Colonic mucosa (tissue), 4 donors: ENCODE results near the gene RAB3IP. TPM values are rescaled to one million over a fixed set of nuclear protein-coding genes. Genes with fewer than 3 reads are reported as not detected.

Experiments
- DNase-seq: peaks from one replicate; pipeline ENCODE4 v3.0.0-alpha.2; 2020
- H3K27ac ChIP-seq: fragments of 200-600 bp; one replicate; pipeline ENCODE4 v1.8.0; 2021
- H3K27me3 ChIP-seq: fragments of 200-600 bp; one replicate; pipeline ENCODE4 v1.8.0; 2021
- H3K36me3 ChIP-seq: fragments of 200-600 bp; one replicate; pipeline ENCODE4 v1.8.0; 2021
- H3K4me1 ChIP-seq: fragments of 200-600 bp; one replicate; pipeline ENCODE4 v1.8.0; 2021; ENCODE audit warnings: mild to moderate bottlenecking
- H3K4me3 ChIP-seq: fragments of 200-600 bp; one replicate; pipeline ENCODE4 v1.8.0; 2021
- H3K9ac ChIP-seq, 2 donors: one replicate each; pipeline ENCODE4 v1.7.0; 2013; ENCODE audit warnings: control low read depth in 2 of 2, low read depth in 2 of 2, low read length in 2 of 2
- H3K9me3 ChIP-seq: fragments of 200-600 bp; one replicate; pipeline ENCODE4 v1.8.0; 2021
- CTCF ChIP-seq: fragments of 200-600 bp; IDR thresholded peaks from one replicate; pipeline ENCODE4 v1.8.0; 2022; ENCODE audit warnings: antibody characterized with exemption, mild to moderate bottlenecking
- intact Hi-C: fragments of 100-400 bp; cut with DNase I; formaldehyde crosslinking; loops from one replicate; pipeline ENCODE4 v1.14.1; 2022
- total RNA-seq, 2 donors: library from RNA; stranded (reverse); fragmentation: NEBNext Ultra II Directional in 1 of 2; extraction: Animal tissue kit (Norgen Biotek cat#: 25700) in 1 of 2; gene quantifications; one replicate each; pipeline ENCODE4 v1.2.1, GENCODE V29; 2021
- donor health status: healthy.
- donor health status: DM: no; HTN: no; CAD: no.
- donor health status: DM: no; HTN: no; CAD: no.

RAB3IP gene
- total RNA-seq, 2 donors from 2014 or later: 34.5 to 43.6 TPM

GRCh38 chr12:69733638-69734037 is 5.0 kb upstream of the RAB3IP start:
- H3K9me3 ChIP-seq: no peaks in the 10 kb centered on the region
- H3K4me1 ChIP-seq: no peaks in the 10 kb centered on the region
- TF ChIP-seq CTCF: no peak
- H3K9ac ChIP-seq: no peak overlapping the region
- no peak for DNase-seq
- no peaks in the 10 kb centered on the region for H3K27me3 ChIP-seq
- no peak overlapping the region for H3K4me3 ChIP-seq
- intact Hi-C loops: no loop called here
- no peak overlapping the region for H3K27ac ChIP-seq
- no peaks in the 10 kb centered on the region for H3K36me3 ChIP-seq

- no peak for TF ChIP-seq CTCF
- peak overlapping the region; percentile 85 for H3K4me3 ChIP-seq
- intact Hi-C loops: no loop called here
These were observed 879 bp downstream of the RAB3IP start for GRCh38 chr12:69739287-69740191.

GRCh38 chr12:69744109-69744508 is 5.4 kb downstream of the RAB3IP start:
- Histone ChIP-seq H3K9me3 (no peaks in the 10 kb centered on the region), H3K4me1 (no peaks in the 10 kb centered on the region), H3K27ac (no peak overlapping the region), H3K27me3 (no peaks in the 10 kb centered on the region), H3K36me3 (no peaks in the 10 kb centered on the region), H3K4me3 (no peak overlapping the region), H3K9ac (no peak overlapping the region)
- intact Hi-C loops: no loop called here
- DNase-seq: no peak
- no peak for TF ChIP-seq CTCF

More at GRCh38 chr12:69739287-69740191, 879 bp downstream of the RAB3IP start:
- DNase-seq: peak; percentile 73
- Histone ChIP-seq H3K9ac (peak overlapping the region; percentile 84 to 89), H3K4me1 (no peaks in the 10 kb centered on the region), H3K27me3 (no peaks in the 10 kb centered on the region), H3K9me3 (no peaks in the 10 kb centered on the region), H3K36me3 (no peaks in the 10 kb centered on the region), H3K27ac (peak overlapping the region; percentile 94)

GRCh38 chr12:69751476-69751875 is 12.8 kb downstream of the RAB3IP start:
- Histone ChIP-seq H3K4me1 (no peaks in the 10 kb centered on the region), H3K9ac (no peak overlapping the region), H3K27me3 (no peaks in the 10 kb centered on the region), H3K4me3 (no peak overlapping the region), H3K36me3 (no peaks in the 10 kb centered on the region), H3K9me3 (no peaks in the 10 kb centered on the region), H3K27ac (no peak overlapping the region)
- TF ChIP-seq CTCF: no peak
- no peak for DNase-seq
- intact Hi-C loops: no loop called here

GRCh38 chr12:69755302-69755701 is 16.6 kb downstream of the RAB3IP start:
- Histone ChIP-seq H3K27me3 (no peaks in the 10 kb centered on the region), H3K9ac (no peak overlapping the region), H3K9me3 (no peaks in the 10 kb centered on the region), H3K4me1 (no peaks in the 10 kb centered on the region), H3K36me3 (no peaks in the 10 kb centered on the region), H3K27ac (no peak overlapping the region), H3K4me3 (no peak overlapping the region)
- no peak for DNase-seq
- no peak for TF ChIP-seq CTCF
- intact Hi-C loops: no loop called here
